HepG2 (cell line): ENCODE data around the gene ERBB4. TPM values are rescaled to one million over a fixed set of nuclear protein-coding genes. Genes with fewer than 3 reads are reported as not detected.

Source experiments
- ELF4 ChIP-seq: sonication (generic); formaldehyde crosslinking; IDR thresholded peaks from 2 replicates; pipeline ENCODE4 v1.5.0; 2020; ENCODE audit warnings: missing genetic modification reagents, mild to moderate bottlenecking, moderate library complexity, borderline replicate concordance
- KLF9 ChIP-seq: IDR thresholded peaks from 2 replicates; pipeline ENCODE4 v1.6.1; 2016; ENCODE audit warnings: low read depth
- MBD4 ChIP-seq: IDR thresholded peaks from 2 replicates; pipeline ENCODE4 v1.6.1; 2012; ENCODE audit warnings: low read length, inconsistent platforms, borderline replicate concordance
- MIER2 ChIP-seq: IDR thresholded peaks from 2 replicates; pipeline ENCODE4 v1.6.1; 2016; ENCODE audit warnings: missing biosample characterization, missing genetic modification reagents
- NFKBIZ ChIP-seq: IDR thresholded peaks from 2 replicates; pipeline ENCODE4 v1.6.1; 2018; ENCODE audit warnings: missing genetic modification reagents, missing compliant biosample characterization
- PTBP1 ChIP-seq: fragments of 200-400 bp; formaldehyde crosslinking; IDR thresholded peaks from 2 replicates; pipeline ENCODE4 v1.6.1; 2018; ENCODE audit warnings: low read length, low read depth; ENCODE audit not compliant: poor library complexity, severe bottlenecking
- SP1 ChIP-seq, 2 experiments: fragments of 450-650 bp in 1 of 2; sonication (generic) in 1 of 2; formaldehyde crosslinking in 1 of 2; IDR thresholded peaks; 2 replicates each; pipeline versions ENCODE4 v1.4.0 to v1.6.1; 2016 to 2020; ENCODE audit warnings: missing genetic modification reagents in 1 of 2
- ZSCAN31 ChIP-seq: sonication (generic); formaldehyde crosslinking; IDR thresholded peaks from 2 replicates; pipeline ENCODE4 v1.5.0; 2020; ENCODE audit warnings: low read depth, mild to moderate bottlenecking, missing genetic modification reagents
- polyA plus RNA-seq, 8 experiments: library from polyadenylated mRNA; depleted of rRNA in 3 of 8; stranded (reverse) in 7 of 8; unstranded in 1 of 8; fragments of >200 nt; fragmentation: Illumina TruSeq in 4 of 8; extraction: Trizol in 4 of 8; gene quantifications; 2 replicates each; pipeline versions ENCODE4 v1.2.1 to v1.2.3, GENCODE V29; 2011 to 2016; ENCODE audit warnings: low read depth in 4 of 8, missing spikeins in 1 of 8, mixed read lengths in 1 of 8; ENCODE audit not compliant: insufficient read depth in 1 of 8
- total RNA-seq, 5 experiments: library from RNA; depleted of rRNA; stranded (reverse); fragments of >200 nt; fragmentation: Illumina TruSeq; extraction: Trizol; gene quantifications; 2 replicates each; pipeline ENCODE4 v1.2.3, GENCODE V29; 2016; ENCODE audit warnings: low read depth in 1 of 5
- TF ChIP-seq, protein P1 (sequence below): sonication (generic); formaldehyde crosslinking; IDR thresholded peaks from 2 replicates; pipeline ENCODE4 v1.4.0; 2020; ENCODE audit warnings: missing genetic modification reagents
- TF ChIP-seq, protein P2 (sequence below): sonication (generic); formaldehyde crosslinking; IDR thresholded peaks from 2 replicates; pipeline ENCODE4 v1.5.0; 2020; ENCODE audit warnings: missing genetic modification reagents
- TF ChIP-seq, protein P3 (sequence below): sonication (generic); formaldehyde crosslinking; IDR thresholded peaks from 2 replicates; pipeline ENCODE4 v1.4.0; 2020; ENCODE audit warnings: missing genetic modification reagents

Gene ERBB4
- total and polyA plus RNA-seq, 2 of the 13 experiments (the other 11 are each of a cell fraction or from before 2014, with no cell fraction given) = not detected

DNA sequence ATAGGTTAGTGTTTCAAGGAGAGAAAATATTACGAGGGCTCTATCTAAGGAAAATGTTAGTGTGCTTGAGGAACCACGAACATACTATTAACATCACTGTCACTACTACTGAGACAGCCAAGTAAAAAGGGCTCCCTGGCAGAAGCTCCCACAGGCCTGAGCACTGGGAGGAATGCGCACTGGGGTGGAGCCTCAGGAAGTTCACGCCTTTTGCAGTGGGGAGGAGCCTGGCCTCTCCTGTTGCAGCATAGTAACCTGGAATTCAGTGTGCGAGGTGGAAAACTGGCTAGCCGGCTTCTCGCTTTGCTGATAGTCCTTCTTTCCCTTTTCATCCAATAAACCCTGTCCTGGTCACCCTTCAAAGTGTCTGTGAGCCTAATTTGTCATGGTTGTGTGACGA is 250.3 kb downstream of the ERBB4 start (continued):
- TF ChIP-seq SP1 (IDR thresholded peaks at IDR 0.05) = no peak
- TF ChIP-seq SP1 (CRISPR knock-in tag; IDR thresholded peaks at IDR 0.05) = no peak
- TF ChIP-seq MBD4 = no peak
- TF ChIP-seq PTBP1 = no peak
- TF ChIP-seq, protein P1, sequence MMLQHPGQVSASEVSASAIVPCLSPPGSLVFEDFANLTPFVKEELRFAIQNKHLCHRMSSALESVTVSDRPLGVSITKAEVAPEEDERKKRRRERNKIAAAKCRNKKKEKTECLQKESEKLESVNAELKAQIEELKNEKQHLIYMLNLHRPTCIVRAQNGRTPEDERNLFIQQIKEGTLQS (CRISPR knock-in tag) = no peak
- no peak for TF ChIP-seq ZSCAN31
- no peak for TF ChIP-seq ELF4 (CRISPR knock-in tag)
- TF ChIP-seq NFKBIZ (CRISPR knock-in tag) = no peak
- TF ChIP-seq, protein P2, sequence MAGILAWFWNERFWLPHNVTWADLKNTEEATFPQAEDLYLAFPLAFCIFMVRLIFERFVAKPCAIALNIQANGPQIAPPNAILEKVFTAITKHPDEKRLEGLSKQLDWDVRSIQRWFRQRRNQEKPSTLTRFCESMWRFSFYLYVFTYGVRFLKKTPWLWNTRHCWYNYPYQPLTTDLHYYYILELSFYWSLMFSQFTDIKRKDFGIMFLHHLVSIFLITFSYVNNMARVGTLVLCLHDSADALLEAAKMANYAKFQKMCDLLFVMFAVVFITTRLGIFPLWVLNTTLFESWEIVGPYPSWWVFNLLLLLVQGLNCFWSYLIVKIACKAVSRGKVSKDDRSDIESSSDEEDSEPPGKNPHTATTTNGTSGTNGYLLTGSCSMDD (CRISPR knock-in tag) = no peak
- no peak for TF ChIP-seq KLF9
- no peak for TF ChIP-seq MIER2 (CRISPR knock-in tag)
- TF ChIP-seq, protein P3, sequence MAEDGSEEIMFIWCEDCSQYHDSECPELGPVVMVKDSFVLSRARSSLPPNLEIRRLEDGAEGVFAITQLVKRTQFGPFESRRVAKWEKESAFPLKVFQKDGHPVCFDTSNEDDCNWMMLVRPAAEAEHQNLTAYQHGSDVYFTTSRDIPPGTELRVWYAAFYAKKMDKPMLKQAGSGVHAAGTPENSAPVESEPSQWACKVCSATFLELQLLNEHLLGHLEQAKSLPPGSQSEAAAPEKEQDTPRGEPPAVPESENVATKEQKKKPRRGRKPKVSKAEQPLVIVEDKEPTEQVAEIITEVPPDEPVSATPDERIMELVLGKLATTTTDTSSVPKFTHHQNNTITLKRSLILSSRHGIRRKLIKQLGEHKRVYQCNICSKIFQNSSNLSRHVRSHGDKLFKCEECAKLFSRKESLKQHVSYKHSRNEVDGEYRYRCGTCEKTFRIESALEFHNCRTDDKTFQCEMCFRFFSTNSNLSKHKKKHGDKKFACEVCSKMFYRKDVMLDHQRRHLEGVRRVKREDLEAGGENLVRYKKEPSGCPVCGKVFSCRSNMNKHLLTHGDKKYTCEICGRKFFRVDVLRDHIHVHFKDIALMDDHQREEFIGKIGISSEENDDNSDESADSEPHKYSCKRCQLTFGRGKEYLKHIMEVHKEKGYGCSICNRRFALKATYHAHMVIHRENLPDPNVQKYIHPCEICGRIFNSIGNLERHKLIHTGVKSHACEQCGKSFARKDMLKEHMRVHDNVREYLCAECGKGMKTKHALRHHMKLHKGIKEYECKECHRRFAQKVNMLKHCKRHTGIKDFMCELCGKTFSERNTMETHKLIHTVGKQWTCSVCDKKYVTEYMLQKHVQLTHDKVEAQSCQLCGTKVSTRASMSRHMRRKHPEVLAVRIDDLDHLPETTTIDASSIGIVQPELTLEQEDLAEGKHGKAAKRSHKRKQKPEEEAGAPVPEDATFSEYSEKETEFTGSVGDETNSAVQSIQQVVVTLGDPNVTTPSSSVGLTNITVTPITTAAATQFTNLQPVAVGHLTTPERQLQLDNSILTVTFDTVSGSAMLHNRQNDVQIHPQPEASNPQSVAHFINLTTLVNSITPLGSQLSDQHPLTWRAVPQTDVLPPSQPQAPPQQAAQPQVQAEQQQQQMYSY = no peak
